HepG2 (cell line): Measurements from ENCODE around the gene SMURF1.

Source experiments
- CCAR2 ChIP-seq: fragments of 200-400 bp; formaldehyde crosslinking; optimal IDR thresholded peaks from 2 replicates; pipeline ENCODE3; 2018; ENCODE audit warnings: low read depth, mild to moderate bottlenecking, low read length, moderate library complexity
- HDAC2 ChIP-seq: sonication (generic); formaldehyde crosslinking; IDR thresholded peaks from 2 replicates; pipeline ENCODE4 v1.4.0; 2020; ENCODE audit warnings: missing genetic modification reagents
- NFIC ChIP-seq: IDR thresholded peaks from 2 replicates; pipeline ENCODE4 v1.6.1; 2012; ENCODE audit warnings: mild to moderate bottlenecking, low read length, inconsistent platforms
- YEATS2 ChIP-seq: sonication (generic); formaldehyde crosslinking; IDR thresholded peaks from 2 replicates; pipeline ENCODE4 v1.4.0; 2020; ENCODE audit warnings: missing genetic modification reagents, borderline replicate concordance
- ZNF225 ChIP-seq: sonication (generic); formaldehyde crosslinking; IDR thresholded peaks from 2 replicates; pipeline ENCODE4 v1.4.0; 2020; ENCODE audit warnings: mild to moderate bottlenecking, missing genetic modification reagents
- TF ChIP-seq, protein P1 (sequence below): sonication (generic); formaldehyde crosslinking; IDR thresholded peaks from 2 replicates; pipeline ENCODE4 v1.8.0; 2022; ENCODE audit warnings: missing genetic modification reagents, mild to moderate bottlenecking, moderate library complexity, borderline replicate concordance
- TF ChIP-seq, protein P2 (sequence below): sonication (generic); formaldehyde crosslinking; IDR thresholded peaks from 2 replicates; pipeline ENCODE4 v1.8.1; 2023; ENCODE audit warnings: mild to moderate bottlenecking, missing genetic modification reagents, borderline replicate concordance
- TF ChIP-seq, protein P3 (sequence below): sonication (generic); formaldehyde crosslinking; IDR thresholded peaks from 2 replicates; pipeline ENCODE4 v1.5.0; 2020; ENCODE audit warnings: mild to moderate bottlenecking, missing genetic modification reagents, moderate library complexity

DNA sequence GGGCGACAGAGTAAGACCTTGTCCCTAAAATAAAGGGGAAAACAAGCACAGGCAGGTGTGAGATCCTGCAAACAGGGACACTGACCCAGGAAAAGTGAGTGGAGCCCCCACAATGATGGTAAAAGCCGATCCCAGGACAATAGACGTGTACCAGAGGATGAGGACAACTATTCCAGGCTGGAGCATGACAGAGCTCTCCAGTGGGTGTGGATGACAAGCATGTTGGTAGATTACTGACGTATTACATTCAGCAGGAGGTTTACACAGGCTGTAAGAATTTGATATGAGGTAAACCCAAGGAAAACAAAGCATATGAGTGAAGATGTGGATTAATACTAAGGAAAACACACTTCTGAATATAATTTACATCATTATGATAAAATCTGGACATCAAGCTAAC lies 27.8 kb upstream of the SMURF1 start:
- TF ChIP-seq, protein P1, sequence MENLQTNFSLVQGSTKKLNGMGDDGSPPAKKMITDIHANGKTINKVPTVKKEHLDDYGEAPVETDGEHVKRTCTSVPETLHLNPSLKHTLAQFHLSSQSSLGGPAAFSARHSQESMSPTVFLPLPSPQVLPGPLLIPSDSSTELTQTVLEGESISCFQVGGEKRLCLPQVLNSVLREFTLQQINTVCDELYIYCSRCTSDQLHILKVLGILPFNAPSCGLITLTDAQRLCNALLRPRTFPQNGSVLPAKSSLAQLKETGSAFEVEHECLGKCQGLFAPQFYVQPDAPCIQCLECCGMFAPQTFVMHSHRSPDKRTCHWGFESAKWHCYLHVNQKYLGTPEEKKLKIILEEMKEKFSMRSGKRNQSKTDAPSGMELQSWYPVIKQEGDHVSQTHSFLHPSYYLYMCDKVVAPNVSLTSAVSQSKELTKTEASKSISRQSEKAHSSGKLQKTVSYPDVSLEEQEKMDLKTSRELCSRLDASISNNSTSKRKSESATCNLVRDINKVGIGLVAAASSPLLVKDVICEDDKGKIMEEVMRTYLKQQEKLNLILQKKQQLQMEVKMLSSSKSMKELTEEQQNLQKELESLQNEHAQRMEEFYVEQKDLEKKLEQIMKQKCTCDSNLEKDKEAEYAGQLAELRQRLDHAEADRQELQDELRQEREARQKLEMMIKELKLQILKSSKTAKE = no peak
- TF ChIP-seq HDAC2 (no peak), NFIC (no peak), ZNF225 (CRISPR knock-in tag) (no peak), YEATS2 (CRISPR knock-in tag) (no peak), CCAR2 (no peak)
- TF ChIP-seq, protein P2, sequence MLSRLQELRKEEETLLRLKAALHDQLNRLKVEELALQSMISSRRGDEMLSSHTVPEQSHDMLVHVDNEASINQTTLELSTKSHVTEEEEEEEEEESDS (CRISPR knock-in tag) = no peak
- TF ChIP-seq, protein P3, sequence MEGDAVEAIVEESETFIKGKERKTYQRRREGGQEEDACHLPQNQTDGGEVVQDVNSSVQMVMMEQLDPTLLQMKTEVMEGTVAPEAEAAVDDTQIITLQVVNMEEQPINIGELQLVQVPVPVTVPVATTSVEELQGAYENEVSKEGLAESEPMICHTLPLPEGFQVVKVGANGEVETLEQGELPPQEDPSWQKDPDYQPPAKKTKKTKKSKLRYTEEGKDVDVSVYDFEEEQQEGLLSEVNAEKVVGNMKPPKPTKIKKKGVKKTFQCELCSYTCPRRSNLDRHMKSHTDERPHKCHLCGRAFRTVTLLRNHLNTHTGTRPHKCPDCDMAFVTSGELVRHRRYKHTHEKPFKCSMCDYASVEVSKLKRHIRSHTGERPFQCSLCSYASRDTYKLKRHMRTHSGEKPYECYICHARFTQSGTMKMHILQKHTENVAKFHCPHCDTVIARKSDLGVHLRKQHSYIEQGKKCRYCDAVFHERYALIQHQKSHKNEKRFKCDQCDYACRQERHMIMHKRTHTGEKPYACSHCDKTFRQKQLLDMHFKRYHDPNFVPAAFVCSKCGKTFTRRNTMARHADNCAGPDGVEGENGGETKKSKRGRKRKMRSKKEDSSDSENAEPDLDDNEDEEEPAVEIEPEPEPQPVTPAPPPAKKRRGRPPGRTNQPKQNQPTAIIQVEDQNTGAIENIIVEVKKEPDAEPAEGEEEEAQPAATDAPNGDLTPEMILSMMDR (CRISPR knock-in tag) = no peak
